Measurements from ENCODE around the gene TMEM190.

DNA sequence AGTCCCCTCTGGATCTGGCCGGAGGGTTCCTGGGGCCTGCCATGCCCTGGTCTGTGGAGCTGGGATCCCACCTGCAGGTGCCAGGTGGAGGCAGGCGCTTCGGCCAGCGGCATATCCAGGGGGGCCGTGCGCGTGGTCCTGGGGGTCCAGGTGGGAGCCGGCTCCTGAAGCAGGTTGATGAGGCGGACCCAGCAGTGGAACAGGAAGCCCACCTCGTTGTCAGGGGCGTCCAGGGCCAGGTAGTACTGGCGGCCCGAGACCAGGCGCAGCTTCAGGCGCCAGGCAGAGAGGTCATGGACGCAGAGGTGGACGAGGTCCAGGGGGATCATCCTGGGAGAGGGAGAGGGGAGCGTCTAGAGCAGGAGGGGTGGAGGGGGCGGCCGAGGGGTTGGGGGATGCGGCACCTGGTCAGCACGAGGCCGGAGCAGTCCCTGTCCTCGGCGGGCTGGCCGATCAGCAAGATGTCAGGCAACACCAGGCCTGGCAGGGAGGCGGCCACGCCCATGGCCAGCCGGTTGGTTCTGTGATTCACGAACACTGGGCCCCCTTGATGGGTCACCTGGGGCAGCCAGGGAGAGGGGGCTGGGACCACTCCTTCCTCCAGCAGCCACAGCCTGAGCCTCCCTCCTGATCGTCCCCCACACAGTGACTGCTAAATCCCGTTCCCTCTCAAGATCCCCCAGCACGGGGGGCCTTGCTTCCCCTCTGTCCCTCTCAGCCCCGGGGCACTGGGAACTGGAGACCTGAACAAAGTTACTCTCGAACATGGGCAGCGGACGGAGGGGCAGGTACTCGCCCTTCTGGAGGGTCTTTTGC, 14.2 kb upstream of the TMEM190 start:
- TF ChIP-seq, protein P1, sequence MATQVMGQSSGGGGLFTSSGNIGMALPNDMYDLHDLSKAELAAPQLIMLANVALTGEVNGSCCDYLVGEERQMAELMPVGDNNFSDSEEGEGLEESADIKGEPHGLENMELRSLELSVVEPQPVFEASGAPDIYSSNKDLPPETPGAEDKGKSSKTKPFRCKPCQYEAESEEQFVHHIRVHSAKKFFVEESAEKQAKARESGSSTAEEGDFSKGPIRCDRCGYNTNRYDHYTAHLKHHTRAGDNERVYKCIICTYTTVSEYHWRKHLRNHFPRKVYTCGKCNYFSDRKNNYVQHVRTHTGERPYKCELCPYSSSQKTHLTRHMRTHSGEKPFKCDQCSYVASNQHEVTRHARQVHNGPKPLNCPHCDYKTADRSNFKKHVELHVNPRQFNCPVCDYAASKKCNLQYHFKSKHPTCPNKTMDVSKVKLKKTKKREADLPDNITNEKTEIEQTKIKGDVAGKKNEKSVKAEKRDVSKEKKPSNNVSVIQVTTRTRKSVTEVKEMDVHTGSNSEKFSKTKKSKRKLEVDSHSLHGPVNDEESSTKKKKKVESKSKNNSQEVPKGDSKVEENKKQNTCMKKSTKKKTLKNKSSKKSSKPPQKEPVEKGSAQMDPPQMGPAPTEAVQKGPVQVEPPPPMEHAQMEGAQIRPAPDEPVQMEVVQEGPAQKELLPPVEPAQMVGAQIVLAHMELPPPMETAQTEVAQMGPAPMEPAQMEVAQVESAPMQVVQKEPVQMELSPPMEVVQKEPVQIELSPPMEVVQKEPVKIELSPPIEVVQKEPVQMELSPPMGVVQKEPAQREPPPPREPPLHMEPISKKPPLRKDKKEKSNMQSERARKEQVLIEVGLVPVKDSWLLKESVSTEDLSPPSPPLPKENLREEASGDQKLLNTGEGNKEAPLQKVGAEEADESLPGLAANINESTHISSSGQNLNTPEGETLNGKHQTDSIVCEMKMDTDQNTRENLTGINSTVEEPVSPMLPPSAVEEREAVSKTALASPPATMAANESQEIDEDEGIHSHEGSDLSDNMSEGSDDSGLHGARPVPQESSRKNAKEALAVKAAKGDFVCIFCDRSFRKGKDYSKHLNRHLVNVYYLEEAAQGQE (IDR thresholded peaks at IDR 0.05; ENCODE audit: insufficient read depth in 1 of 2, low read depth in 2 of 2, low read length in 1 of 2) = no peak
- no peak for TF ChIP-seq POLR2AphosphoS5 (IDR thresholded peaks at IDR 0.05; ENCODE audit: low read depth, low read length)
- no peak for TF ChIP-seq CTCF (IDR thresholded peaks at IDR 0.05)
- no peak for TF ChIP-seq TCF7L2 (IDR thresholded peaks at IDR 0.05; ENCODE audit: low read depth, low read length)
